ENCODE results near the gene GRIK4. TPM values are rescaled to one million over a fixed set of nuclear protein-coding genes. Genes with fewer than 3 reads are reported as not detected.

GRIK4 gene
- total RNA-seq, 4 donors from 2014 or later: 0.09 TPM; not detected in 3

- no peak for DNase-seq (ENCODE audit: low spot score)
- no peak for ATAC-seq (ENCODE audit: low FRiP score)
- no peak for TF ChIP-seq CTCF (IDR thresholded peaks at IDR 0.05)
Observed at GRCh38 chr11:120744016-120744994, 232.8 kb downstream of the GRIK4 start.

GRCh38 chr11:120746376-120746775 is 234.8 kb downstream of the GRIK4 start:
- ATAC-seq (ENCODE audit: low FRiP score) (no peak), DNase-seq (ENCODE audit: low spot score) (no peak)
- TF ChIP-seq CTCF (IDR thresholded peaks at IDR 0.05): no peak

GRCh38 chr11:120746836-120747609 is 235.5 kb downstream of the GRIK4 start:
- TF ChIP-seq CTCF (IDR thresholded peaks at IDR 0.05): no peak
- DNase-seq (ENCODE audit: low spot score): no peak
- no peak for ATAC-seq (ENCODE audit: low FRiP score)

- TF ChIP-seq CTCF (IDR thresholded peaks at IDR 0.05): no peak
- DNase-seq (ENCODE audit: low spot score): no peak
- no peak for ATAC-seq (ENCODE audit: low FRiP score)
Observed at GRCh38 chr11:120747850-120748814, 236.6 kb downstream of the GRIK4 start.

- ATAC-seq (ENCODE audit: low FRiP score): no peak
- DNase-seq (ENCODE audit: low spot score): no peak
- TF ChIP-seq CTCF (IDR thresholded peaks at IDR 0.05): no peak
Observed at GRCh38 chr11:120749395-120749794, 237.8 kb downstream of the GRIK4 start.

Data from omental fat pad (tissue), 4 donors.